HG02884 (cell line): ENCODE results near the gene NPTX2.

Source experiments
- ATAC-seq: cut with Tn5 transposase; IDR thresholded peaks from one replicate; pipeline ENCODE4 v1.9.1; 2021; ENCODE audit warnings: mild to moderate bottlenecking, moderate library complexity; ENCODE audit not compliant: unreplicated experiment

Gene NPTX2

DNA sequence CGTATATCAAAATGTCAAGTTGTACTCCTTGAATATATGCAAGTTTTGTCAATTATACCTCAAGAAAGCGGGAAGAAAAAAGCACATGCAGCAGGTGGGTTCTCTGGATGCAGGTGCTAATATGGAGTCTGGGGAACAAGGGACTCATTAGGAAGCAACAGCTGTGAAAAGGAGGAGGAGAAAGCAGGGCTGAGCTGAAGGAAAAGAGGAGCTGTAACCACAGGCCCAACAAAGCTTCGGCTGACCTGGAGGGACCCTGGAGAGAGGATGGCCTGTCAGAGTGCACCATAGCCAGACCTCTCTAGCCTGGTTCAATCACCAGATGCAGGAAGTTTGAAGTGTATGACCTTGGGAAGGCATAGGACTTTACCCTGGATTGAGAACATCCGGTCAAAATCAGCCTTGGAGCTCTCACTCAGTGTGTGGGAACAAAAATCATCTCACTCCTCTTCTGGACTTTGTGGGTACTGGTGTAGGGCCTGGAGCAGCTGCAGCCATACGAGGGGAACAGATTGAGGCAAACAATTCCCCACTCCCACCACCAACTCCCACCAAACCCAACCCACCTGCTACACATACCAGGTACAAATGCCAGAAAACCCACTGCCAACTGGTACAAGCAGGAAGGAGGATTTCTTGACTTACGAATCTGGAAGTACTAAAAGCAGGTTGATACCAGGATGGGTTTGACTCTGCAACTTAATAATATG lies 36.7 kb downstream of the NPTX2 start:
- ATAC-seq: no peak

DNA sequence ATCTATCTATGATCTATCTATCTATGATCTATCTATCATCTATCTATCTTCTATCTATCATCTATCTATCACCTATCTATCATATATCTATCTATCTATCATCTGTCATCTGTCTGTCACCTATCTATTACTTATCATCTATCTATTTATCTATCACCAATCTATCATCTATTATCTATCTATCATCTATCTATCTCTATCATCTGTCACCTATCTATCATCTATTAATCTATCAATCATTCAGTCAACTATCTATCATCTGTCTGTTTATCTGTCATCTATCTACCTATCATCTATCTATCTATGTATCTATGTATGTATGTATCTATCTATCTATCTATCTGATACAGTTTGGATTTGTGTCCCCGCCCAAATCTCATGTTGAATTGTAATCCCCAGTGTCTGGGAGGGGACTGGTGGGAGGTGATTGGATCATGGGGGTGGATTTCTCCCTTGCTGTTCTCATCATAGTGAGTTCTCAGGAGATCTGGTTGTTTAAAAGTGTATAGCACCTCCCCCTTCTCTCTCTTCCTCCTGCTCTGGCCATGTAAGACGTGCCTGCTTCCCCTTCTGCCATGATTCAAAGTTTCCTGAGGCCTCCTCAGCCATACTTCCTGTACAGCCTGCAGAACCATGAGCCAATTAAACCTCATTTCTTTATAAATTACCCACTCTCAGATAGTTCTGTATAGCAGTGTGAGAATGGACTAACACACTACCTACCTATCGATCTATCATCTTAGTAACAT lies 37.6 kb downstream of the NPTX2 start:
- no peak for ATAC-seq

- no peak for ATAC-seq
These were observed 38.5 kb downstream of the NPTX2 start for GRCh38 chr7:98655611-98656010.

DNA sequence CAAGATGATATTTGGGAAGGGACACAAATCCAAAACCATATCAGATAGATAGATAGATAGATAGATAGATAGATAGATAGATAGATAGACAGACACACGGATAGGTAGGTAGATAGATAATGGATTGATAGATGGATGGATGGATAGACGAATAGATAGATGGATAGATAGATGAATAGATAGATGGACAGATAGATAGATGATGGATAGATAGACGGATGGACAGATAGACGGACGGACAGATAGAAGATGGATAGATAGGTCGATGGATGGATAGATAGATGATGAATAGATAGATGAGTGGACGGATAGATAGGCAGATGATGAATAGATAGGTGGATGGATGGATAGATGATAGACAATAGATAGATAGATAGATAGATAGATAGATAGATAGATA lies 39.8 kb downstream of the NPTX2 start:
- ATAC-seq: no peak

- no peak for ATAC-seq
These were observed 40.7 kb downstream of the NPTX2 start for GRCh38 chr7:98657736-98658135.

GRCh38 chr7:98659756-98660155 lies 42.7 kb downstream of the NPTX2 start:
- ATAC-seq: no peak

DNA sequence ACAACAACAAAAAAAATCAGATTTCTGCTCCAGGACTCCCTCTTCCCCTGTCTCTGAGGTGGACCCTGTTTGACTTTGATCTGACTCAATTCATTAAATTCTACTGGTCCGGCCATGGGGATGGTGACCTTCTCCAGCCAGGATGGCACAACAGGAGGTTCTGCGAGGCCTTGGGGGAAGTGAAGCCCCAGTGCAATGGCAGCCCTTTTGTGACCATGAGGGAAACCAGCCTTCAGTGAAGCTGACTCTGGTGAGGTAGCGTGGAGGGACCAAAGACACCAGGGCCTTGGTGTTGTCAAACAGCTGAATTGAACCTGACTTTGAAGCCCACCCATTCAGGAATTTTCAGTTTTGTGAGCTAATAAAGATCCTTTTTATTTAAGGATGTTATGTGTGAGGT lies 44.5 kb downstream of the NPTX2 start:
- ATAC-seq: no peak

DNA sequence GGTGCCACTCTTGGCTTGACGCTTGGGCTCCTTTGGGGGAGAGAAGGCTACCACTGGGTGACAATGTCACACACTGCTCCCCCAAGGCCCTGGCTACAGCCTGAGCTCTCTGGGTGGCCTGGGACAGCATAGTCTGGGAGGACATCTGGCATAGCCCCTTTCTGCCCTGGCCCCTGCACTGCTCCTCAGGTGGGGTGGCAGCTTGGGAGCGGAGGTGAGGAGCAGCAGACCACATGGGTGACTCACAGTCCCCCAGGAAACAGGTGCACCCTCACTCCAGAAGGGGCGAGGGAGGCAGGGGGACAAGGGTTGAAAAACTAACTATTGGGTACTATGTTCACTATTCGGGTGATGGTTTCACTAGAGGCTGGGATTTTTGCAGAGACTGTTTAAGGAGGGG lies 45.2 kb downstream of the NPTX2 start:
- no peak for ATAC-seq

DNA sequence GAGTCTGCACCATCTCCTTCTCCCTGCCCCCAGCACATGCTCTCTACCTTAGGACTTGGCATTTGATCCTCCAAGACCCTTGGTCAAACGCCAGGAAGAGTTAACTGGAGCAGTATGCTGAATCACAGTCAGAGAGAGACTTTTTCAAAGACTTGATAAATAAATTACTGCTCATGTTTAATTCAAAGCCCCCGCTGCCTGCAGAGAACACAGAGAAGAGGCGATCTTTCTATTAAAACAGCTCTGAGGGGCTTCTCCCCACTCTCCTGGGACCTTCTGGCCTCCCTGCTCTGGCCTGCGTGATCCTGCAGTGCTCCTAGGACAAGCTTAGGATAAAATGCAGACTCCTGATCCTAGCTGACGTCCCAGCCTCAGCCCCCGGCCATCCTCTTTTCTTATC lies 47.8 kb downstream of the NPTX2 start:
- ATAC-seq: no peak

- no peak for ATAC-seq
These were observed 51.2 kb downstream of the NPTX2 start for GRCh38 chr7:98668255-98668654.

GRCh38 chr7:98669329-98670000 lies 52.4 kb downstream of the NPTX2 start:
- ATAC-seq: no peak

- ATAC-seq: no peak
These were observed 53.1 kb downstream of the NPTX2 start for GRCh38 chr7:98670186-98670585.

GRCh38 chr7:98671733-98672331 lies 54.7 kb downstream of the NPTX2 start:
- ATAC-seq: no peak

DNA sequence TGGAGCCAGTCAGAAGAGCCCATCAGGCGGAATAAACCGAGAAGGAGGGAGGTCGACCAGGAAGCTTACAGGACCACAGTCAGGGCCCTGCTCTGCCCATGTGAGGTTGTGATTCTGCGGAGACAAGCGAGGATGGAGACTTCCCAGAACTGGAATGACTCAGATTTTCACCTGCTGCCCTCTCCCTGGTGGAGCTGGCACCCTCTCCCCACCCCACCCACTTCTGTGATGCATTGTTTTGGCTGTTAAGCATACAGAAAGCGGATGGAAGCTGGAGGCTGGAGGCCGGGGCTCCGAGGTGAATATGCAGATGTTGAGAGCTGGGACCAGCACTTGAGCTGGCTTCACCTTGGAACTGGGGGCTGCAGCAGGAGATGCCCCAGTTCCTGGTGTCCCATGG lies 57.4 kb downstream of the NPTX2 start:
- ATAC-seq: no peak

DNA sequence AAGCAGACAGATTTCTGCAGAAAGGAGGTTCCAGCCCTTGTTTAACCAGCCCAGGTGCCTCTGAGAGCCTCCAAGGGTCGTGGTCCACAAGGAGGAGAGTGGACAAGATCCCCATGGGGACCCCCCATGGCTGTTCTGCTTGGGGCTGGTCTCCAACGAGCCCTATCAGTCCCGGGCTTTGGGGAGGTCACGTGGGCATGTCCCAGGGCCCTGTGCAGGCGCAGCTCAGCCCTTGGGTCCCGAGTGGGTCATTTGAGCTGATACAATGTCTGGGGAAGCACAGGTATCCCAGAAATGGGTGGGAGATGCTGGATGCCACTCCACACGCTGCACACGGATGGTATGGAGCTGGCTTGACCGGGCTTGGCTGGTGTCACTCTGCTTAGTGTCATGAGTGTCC lies 57.8 kb downstream of the NPTX2 start:
- no peak for ATAC-seq

GRCh38 chr7:98678215-98678614 lies 61.1 kb downstream of the NPTX2 start:
- no peak for ATAC-seq
